GM19372 (cell line): ENCODE data around the gene SPAG16.

Source experiments
- ATAC-seq: cut with Tn5 transposase; IDR thresholded peaks from one replicate; pipeline ENCODE4 v1.9.1; 2021; ENCODE audit warnings: mild to moderate bottlenecking, low read depth, moderate library complexity; ENCODE audit not compliant: unreplicated experiment

The SPAG16 gene

GRCh38 chr2:214412679-214413078 lies 1128.4 kb downstream of the SPAG16 start:
- ATAC-seq, result no peak

GRCh38 chr2:214436470-214436869 lies 1152.2 kb downstream of the SPAG16 start:
- no peak for ATAC-seq

- ATAC-seq, result no peak
Measured at GRCh38 chr2:214450118-214450894, 1166.0 kb downstream of the SPAG16 start.

GRCh38 chr2:214451516-214452275 lies 1167.4 kb downstream of the SPAG16 start:
- ATAC-seq, result no peak
